Measurements from ENCODE around the gene STX1A.

The STX1A gene

DNA sequence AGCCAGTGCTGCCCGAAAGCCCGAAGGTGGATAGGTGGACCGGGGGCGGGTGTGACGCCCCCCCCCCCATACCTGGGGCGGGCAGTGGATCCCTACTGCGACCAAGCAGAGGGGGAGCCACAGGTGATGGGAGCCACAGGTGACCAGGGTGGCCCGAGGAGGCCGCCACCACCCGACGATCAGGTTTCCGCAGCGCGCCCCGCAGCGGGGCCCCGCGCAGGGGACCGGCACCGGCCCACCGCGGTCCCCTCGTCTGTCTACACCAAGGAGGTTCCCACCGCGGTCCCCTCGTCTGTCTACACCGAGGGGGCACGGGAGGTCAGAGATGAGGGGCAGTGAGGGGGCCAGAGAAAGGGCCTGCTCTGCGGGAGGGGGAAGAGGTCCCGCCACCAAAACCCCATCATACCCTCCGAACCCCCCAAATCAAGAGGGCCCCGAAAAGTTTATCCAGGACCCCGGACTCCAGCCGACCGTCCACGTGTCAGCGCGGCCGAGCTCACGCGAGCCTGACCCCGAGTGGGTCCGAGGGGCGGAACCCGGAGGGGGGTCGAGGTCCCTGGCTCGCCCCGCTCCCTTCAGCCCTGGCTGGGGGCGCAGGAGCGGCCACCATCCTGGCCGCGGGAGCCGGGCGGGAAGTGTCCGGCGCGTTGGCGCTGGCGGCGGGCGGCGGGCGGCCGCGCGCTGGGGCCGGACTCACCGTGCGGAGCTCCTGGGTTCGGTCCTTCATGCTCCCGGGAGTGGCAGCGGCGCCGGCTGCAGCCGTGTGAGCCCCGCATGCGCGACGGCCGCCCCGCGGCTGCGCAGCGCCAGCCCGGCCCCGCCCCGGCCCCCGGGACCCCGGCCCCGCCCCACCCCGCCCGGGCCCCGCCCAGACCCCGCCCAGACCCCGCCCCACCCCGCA is at the start of gene STX1A:
STX1A (minus strand) TSS at position 765 of the 901 bp plus-strand sequence; CDS start at position 727, 38 bp downstream.
- no peak for DNase-seq (ENCODE audit: low spot score)

DNA sequence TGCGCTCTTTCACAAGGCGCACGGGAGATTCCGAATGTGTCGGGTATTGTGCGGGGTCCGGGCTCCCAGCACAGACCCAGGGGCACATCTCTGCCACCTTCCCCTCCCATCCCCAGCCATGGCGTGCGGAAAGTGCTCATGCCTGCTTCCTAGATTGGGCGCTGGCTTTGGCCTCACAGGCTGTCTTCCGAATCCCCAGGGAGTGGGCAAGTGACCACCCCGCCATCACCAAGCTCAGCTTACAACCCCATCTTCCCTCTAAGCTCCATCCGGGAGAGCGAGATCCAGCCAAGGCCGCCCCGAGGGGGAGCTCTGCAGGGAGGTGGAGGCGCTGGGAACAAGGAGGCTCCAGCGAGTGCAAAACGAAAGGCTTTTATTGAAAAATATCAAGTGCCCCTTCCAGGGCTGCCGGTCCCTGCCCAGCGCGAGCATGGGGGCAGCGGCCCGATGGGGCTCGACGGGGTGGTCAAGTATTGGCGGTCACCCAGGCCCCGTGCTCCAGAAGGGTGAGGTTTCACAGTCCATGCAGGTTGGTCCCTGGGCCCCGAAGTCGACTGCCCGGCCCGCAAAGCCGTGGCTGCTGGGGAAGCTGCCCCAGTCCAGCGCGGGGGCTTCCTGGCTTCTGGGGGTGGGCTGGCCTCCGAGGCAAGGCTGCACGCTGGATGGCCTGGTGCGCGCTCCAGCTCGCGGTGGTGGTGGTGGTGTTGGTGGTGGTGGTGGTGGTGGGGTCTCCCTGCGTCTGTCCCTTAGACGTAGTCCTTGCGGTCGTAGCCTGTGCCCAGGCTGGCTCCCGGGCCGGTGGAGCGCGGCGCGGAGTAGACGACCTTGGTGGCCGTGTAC is 49.4 kb upstream of the STX1A start:
- DNase-seq (ENCODE audit: low spot score) = no peak

DNA sequence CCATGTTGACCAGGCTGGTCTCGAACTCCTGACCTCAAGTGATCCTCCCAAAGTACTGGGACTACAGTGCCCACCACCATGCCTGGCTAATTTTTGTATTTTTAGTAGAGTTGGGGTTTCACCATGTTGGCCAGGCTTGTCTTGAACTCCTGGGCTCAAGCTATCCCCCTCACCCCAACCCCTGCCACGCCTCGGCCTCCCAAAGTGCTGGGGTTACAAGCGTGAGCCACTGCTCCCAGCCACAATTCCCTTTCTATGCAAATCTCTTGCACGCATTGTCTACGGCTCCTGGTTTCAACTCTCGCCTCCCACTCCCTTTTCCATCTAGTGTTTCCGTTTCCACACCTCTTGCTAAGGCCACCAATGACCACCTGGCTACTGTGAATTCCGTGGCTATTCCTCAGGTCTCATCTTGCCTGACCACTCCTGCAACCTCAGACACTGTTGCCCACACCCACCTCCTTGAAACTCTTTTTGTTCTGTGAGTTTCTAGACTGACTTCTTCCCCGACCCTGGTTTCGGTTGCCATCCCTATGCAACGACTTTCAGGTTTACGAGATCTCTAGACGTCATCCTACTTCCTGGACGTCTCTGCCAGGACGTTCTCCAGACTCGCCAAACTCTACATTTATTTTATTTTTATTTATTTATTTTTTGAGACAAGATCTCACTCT is 47.2 kb upstream of the STX1A start:
- no peak for DNase-seq (ENCODE audit: low spot score)

DNA sequence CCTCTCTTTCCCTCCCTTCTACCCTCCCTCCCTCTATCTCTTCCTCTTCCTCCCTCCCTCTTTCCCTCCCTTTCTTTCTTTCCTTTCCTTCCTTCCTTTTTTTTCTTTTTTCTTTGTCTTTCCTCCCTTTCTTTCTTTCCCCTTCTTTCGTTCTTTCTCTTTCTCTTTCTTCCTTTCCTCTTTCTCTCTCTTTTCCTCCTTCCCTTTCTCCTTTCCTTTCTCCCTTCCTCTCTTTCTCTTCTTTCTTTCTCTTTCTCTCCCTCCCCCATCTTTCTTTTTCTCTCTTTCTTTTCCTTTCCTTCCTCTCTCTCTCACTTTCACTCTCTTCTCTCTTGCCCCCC is 43.2 kb upstream of the STX1A start:
- DNase-seq (ENCODE audit: low spot score) = no peak

DNA sequence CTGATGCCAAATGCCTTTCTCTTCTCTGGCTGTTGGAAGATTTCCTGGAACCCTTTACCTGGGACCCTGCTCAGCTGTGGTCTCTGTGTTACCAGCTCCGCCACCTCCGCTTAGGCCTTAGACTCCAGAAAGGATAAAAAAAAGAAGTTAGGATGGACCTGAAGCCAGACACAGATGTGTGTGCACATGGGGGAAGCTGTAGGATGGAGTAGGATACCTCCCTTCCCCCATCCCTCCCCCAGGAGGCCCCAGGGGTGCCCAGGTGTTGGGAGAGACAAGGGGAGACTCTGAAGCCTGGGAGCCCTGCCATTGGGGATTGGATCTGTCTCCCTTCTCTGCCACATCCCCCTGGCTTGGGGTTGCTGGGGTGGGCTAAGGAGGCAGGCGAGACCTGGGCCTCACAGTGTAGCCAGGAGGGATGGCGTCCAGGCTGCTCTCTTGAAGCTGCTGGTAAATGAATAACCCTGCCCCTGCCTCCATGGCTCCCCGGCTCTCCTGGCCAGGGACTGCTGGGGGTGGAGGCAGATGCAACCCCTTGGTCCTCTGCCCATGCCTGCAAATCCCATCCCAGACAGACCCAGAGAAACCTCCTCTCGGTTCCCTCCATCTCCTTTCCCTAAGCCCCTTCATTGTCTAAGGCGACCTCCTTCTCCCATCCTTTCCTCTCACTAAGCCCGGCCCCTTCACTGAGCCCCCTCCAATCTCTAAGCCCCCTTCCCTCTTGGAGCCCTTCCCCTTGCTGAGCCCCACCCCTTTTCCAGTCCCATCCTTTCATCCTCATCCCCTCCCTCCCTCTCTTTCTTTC is 42.6 kb upstream of the STX1A start:
- DNase-seq (ENCODE audit: low spot score) = no peak

DNA sequence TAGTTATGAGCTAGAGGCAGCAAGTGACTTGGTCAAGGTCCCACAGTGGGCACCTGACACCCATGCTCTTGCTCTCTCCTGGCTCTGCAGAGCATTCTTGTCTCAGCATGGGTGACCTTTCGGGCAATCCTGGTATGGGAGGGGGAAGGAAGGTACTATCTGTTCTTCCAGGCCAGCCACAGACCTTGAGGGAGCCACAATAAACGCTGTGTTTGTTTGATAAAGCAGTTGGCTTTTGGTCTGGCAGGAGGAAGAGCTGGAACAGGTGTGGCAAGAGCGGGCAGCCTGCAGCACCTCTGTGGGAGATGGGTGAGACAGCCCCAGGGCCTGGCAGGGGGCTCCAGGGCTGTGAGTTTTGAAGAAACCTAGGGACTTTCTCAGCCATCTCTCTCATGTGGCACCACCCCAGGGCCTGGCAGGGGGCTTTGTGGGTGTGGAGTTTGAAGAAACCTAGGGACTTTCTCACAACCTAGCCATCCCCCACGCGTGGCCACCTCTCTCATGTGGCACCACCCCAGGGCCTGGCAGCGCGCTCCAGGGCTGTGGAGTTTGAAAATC is 39.2 kb upstream of the STX1A start:
- DNase-seq (ENCODE audit: low spot score) = no peak

DNA sequence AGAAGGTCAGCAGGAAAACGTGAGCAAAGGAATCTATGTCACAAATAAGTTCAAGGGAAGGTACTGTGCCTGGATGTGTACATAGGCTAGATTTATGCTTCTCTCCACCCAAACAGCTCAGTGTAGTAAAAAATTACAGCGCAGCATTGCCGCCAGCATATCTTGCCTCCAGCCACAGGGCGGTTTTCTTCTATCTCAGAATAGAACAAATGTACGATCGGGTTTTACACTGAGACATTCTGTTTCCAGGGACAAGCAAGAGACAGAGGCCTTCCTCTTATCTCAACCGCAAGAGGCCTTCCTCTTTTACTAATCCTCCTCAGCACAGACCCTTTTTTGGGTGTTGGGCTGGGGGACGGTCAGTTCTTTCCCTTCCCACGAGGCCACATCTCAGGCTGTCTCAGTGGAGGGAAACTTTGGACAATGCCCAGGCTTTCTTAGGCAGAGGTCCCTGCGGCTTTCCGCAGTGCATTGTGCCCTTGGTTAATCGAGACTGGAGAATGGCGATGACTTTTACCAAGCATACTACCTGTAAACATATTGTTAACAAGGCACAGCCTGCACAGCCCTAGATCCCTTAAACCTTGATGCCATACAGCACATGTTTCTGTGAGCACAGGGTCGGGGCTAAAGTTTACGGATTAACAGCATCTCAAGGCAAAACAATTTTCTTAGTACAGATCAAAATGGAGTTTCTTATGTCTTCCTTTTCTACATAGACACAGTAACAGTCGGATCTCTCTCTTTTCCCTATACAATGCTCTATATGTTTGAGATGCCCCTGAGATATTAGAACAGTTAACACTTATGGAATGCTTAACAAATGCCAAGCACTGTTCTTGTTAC is 30.7 kb upstream of the STX1A start:
- DNase-seq (ENCODE audit: low spot score) = no peak

DNA sequence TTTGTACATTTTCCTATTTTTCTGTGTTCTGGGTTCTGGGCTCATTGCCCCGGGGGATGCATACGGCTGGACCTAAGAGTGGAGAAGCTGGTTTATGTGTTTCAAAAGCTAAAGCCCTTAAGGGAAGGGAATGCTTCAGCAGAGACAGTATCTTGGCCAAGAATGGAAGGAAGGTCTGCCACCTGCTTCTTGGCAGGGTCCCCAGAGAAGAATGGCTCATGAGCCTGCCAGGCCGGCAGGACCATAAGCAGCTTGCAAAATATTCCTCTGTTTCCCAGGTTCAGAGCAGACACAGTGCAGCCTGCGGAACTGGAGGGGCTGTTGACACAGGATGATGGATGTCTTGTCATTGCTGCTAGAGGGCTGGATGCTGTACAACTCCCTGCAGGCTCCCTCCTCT is 26.9 kb upstream of the STX1A start:
- no peak for DNase-seq (ENCODE audit: low spot score)

DNA sequence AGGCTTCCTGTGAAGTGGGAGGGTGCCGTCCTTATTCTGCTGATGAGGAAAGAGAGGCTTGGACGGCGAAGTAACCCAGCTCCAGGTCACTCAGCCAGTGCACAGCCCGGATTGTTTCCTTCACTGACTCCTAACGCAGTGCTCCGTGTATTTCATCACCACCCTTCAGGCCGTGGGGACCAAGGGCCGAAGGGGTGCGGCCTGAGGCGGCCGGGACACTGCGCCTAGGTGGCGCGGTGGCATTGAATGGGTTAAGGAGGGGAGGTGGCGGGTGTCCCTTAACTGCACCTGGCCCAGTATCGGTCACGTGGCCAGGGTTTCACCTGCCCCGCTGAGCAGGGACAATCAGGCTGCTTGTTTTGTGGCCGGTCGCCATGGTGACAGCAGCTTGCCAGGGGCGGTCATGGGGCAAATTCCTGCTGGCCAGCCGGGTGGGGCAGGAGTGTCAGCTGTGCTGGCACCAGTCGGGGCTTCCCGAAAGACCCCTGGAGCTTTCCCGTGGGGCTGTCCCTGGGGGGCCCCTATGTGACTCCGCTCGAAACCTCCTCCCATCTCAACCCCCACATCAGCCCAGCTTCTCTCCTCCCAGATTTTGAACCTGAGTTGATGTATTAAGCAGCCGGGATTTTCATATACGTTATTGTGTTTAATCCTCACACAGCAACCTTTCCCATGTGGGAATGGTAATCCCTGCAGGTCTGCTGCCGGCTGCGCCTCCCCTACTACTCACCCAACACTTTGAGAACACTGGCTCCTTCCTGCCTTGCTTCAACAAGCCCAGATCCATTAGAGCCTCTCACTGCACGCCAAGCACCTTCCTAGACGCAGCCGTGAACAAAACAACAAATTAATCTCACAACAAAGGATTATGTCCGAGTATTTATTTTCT is 23.5 kb upstream of the STX1A start:
- DNase-seq (ENCODE audit: low spot score) = no peak

DNA sequence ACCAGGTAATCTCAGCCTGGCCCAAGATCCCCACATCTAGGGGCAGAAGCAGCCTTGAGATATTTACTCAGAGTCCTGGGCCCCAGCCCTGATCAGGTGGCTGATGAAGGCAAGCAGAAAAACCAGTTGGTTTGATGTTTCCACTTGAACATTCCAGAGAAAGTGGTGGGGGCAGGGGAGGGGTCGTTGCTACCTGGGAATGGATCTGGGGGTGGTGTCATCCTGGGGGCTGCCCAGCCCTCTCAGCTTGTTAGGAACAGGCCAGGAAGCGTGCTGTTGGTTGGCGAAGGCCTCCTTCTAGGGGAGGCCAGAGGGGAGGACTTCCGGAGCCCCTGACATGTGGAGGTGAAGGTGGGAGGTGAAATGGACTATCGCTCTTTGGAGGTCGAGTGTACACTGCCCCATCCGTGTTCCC is 22.9 kb upstream of the STX1A start:
- DNase-seq (ENCODE audit: low spot score) = no peak

DNA sequence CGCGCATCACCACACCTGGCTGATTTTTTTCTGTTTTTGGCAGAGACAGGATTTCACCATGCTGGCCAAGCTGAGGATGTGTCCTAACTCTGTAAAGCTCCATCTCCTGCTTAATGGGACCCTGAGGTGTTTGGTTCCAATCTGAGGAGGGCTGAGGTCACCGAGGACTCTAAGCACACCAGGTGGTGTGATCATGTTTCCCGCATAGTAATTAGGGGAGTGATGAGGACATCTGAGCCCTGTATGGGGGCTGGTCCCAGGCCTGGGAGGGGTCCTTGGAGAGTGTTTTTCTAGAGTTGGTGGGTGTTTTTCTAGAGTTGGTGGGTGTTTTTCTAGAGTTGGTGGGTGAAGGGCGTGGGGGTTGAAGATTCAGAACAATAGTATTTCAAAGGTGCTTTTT is 22.1 kb upstream of the STX1A start:
- no peak for DNase-seq (ENCODE audit: low spot score)

DNA sequence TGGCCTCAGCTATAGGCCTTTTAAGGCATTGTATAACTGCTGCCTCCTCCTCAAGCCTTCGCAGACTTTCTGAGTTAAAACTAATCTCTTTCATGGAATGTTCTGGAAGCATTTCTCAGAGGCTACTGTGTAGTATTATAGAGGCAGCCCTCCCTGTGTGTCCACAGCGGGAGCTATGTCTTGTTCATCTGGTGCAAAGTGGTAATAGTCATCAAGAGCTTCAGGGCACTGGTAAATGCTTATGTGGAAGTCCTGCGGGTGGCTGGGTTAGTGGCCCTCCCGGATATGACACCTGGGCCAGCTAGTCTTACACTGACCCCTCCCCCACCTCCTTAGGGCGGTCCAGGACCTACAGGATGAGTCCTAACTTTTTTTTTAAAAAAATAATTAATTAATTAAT is 21.3 kb upstream of the STX1A start:
- no peak for DNase-seq (ENCODE audit: low spot score)

DNA sequence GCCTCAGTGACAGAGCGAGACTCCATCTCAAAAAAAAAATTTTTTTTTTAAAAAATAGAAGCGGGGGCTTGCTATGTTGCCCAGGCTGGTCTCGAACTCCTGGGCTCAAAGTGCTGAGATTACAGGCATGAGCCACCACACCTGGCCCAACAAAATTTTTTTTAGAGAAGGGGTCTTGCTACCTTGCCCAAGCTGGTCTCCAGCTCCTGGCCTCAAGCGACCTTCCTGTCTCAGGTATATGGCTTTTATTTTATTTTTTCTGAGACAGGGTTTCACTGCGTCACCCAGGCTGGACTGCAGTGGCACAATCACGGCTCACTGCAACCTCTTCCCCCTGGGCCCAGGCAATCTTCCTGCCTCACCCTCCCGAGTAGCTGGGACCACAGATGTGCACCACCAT is 20.7 kb upstream of the STX1A start:
- DNase-seq (ENCODE audit: low spot score) = no peak

DNA sequence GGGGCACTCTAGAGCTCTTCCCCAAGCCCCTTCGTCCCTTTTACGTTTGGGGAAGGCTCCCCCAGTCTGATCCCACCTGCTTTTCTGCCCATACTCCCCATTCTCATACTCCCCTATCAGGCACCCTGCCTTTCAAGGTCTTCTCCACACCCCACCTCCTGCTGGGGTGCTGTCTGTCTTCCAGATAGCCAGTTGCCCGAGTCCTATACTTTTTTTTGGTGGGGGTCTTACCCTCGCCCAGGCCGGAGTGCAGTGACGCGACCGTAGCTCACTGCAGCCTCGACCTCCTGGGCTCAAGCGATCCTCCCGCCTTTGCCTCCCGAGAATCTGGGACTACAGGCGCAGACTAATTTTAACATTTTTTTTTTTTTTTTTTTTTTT is 19.9 kb upstream of the STX1A start:
- no peak for DNase-seq (ENCODE audit: low spot score)

DNA sequence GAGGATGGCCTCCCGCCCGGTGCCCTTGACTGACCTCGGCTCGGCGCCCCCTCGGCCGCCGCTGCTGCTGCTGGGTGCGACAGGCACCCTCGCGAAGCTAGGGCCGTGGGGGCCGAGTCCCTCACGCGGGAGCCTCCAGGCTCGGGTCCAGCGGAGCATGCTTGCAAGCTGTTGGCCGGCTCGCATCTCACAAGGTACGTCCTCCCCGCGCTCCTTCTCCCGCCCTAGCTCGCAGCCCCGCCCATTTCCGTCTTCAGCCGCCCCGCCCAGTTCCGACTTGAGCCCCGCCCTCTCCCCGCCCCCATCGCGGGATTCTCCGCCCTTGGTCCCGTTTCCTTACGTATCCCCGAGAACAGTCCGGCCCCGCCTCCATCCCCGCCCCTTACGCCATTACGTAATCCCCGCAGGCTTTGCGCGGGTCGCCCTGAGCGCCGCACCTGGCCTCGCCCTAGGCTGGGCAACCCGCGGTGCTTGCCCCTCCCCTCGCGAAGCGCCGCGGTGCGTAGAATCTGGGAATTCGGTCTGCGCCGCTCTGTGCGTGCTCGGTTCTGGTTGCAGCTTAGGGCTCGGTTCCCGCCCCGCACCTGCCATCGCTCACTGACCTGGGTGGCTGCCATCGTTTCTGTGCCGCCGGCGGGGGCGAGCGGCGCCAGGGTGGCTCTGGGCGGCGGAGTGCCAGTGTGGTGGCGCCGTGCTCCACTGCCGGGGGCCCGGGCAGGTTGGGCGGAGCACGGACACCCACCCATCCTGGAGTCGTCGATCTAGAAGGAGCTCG is 19.3 kb upstream of the STX1A start, which contains the start of gene ABHD11:
ABHD11 (minus strand) TSS at position 191 of the 775 bp plus-strand sequence; CDS start at position 159, 32 bp downstream.
- DNase-seq (ENCODE audit: low spot score) = peak; percentile 99

DNA sequence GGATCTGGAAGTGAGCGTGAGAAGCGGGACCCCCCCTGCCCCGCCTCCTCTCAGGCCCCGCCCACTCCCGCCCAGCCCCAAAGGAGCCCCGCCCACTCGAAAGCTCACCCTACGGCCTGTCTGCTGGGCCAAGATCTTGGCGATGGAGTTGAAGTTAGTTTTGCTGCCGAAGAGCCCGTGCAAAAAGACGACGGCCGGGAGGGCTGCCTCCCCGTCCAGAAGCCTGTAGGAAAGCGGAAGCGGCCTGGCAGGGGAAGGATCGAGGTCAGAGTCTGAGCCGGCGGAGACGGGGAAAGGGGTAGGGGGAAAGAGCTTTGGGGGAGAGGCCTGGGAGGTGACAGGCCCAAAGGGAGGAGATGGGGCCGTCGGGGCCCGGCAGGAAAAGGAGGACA is 18.7 kb upstream of the STX1A start:
- peak; percentile 74 for DNase-seq (ENCODE audit: low spot score)

DNA sequence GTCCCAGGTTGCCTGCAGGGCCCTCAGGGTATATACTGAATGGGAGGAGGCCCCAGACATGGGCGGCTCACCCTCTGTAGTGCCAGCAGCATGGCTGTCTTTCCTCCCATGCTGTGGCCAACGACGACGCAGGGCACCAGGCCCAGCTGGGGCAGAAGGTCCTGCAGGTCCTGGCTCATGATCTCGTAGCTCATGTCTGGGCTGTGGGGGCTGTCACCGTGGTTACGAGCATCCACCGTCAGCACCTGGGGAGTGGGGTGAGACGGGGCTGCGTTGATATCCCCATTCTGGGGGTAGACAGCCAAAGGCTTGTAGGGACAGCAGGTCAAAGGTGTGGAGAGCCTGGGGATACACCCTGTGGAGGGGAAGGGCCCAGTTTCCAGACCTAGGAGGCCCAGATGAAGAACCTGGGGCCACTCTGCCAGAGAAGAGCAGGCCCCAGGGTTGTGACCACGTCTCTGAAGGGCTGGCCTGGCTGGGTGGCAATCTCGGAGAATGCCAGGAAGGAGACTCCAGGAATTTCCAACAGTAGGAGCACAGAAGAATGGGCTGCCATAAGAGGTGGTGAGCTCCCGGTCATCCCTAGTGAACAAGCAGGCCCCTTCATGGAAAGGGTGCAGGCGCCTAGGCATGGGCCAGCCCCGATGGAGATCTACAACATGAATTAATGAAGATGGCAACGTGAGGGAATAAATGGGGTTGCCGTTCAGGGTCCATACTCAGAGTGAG is 18.2 kb upstream of the STX1A start:
- no peak for DNase-seq (ENCODE audit: low spot score)

DNA sequence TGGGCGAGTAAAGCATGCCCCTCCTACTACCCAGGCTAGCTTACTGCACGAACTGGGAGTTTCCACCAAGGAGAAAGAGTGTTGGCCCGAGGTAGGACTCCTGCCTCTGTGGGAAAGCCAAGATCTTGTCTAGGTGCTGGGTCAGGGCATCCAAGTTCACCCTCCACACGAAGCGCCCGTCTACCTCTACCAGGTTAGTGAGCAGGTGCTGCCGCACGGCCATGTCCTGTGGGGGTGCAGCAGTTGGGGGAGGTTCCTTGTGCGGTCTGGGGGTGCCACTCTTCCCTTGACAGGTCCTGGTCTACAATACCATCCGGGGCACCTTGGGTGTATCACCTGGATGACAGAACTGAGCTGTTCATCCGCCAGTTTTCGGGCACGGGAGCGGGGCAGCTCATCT is 17.4 kb upstream of the STX1A start:
- no peak for DNase-seq (ENCODE audit: low spot score)

All from left forelimb (tissue), 1 donor.